GM21526 (cell line): ENCODE results near the gene BCAN.

Experiments
- ATAC-seq: cut with Tn5 transposase; IDR thresholded peaks from one replicate; pipeline ENCODE4 v1.9.1; 2021; ENCODE audit warnings: moderate library complexity; ENCODE audit not compliant: unreplicated experiment, low FRiP score

BCAN gene

GRCh38 chr1:156675210-156676113 lies 33.5 kb downstream of the BCAN start:
- ATAC-seq = no peak

- no peak for ATAC-seq
Observed at GRCh38 chr1:156676114-156676819, 34.4 kb downstream of the BCAN start.

GRCh38 chr1:156676820-156677615 lies 35.1 kb downstream of the BCAN start, which contains the start of gene NES:
TSS of gene NES (minus strand) at chr1:156677407. CDS start at chr1:156677264, 143 bp downstream.
- ATAC-seq = no peak

- ATAC-seq = no peak
Observed at GRCh38 chr1:156677616-156678596, 36.0 kb downstream of the BCAN start.

DNA sequence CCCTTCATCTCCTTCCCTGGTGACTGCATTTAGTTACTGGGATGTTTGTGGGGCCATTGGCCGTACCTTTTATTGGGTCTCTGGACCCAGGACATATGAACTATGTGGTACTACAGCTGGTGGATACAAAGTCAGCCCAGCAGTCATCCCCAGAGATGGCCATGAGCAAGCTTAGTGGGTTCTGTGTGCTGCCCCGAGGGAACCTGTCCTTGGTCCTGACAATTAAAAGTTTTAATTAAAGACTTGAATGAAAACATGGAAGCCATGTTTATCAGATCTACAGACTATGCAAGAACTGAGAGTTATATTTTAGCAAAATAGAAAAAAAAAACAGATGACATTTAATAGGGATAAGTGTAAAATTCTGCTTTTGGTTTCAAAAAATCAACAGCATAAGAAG lies 38.1 kb downstream of the BCAN start:
- no peak for ATAC-seq

DNA sequence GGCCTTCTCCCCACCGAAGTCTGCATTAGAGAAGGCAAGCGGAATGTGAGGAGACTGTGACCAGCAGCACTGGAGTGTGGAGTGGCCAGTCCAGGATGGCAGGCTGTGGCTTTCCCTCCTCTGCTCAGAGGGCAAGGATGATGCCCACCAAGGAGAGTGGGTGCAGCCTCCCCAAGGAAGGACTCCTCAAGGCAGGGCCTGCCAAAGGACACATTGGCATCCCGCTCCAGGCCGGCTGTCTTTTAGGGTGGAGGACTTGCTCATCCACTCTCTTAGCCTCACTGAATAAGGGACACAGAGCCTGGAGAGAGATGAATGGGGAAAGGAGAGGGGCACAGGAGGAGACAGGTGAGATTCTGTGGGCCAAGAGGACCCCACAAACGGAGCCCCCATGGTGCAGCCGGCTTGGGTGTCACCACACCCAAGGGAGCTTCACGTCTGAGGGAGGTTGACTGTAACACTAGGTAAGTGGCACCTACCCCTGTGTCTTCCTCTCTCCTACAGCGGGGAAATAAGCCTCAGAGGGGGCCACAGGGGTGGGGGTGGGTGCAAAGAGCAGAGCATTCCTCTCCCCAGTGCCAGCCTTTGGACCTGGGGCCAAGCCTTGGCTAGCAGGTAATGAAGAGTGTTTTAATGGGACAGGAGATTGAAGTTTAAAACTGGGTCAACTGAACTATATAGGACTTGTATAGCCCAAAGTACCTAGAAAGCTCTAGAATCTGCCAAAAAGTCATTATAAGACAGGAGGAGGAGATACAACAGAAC lies 39.5 kb downstream of the BCAN start:
- ATAC-seq = no peak

- ATAC-seq = no peak
Observed at GRCh38 chr1:156682166-156682890, 40.4 kb downstream of the BCAN start.

DNA sequence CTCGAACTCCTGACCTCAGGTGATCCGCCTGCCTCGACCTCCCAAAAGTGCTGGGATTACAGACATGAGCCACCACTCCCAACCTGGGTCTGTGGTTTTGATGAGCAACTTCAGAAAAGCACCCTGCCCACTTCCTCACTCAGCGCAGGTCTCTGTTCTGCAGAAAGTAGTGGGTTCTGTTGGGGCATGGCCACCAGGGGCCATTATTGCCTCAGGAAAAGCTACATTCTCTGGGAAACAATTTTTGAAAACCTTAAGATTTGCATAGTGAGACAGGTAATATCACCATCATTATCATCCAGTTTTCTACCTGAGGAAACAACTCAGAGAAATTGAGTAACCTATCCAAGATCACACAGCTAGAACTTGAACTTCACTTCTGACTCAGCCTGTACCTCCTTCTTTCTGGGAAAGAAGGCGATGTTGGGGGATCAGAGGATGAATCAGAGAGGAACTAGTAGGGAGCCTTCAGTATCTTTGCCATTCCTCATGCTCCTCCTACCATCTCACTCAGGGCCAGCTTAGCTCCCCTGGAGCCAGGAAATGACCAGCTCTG lies 42.4 kb downstream of the BCAN start:
- no peak for ATAC-seq

DNA sequence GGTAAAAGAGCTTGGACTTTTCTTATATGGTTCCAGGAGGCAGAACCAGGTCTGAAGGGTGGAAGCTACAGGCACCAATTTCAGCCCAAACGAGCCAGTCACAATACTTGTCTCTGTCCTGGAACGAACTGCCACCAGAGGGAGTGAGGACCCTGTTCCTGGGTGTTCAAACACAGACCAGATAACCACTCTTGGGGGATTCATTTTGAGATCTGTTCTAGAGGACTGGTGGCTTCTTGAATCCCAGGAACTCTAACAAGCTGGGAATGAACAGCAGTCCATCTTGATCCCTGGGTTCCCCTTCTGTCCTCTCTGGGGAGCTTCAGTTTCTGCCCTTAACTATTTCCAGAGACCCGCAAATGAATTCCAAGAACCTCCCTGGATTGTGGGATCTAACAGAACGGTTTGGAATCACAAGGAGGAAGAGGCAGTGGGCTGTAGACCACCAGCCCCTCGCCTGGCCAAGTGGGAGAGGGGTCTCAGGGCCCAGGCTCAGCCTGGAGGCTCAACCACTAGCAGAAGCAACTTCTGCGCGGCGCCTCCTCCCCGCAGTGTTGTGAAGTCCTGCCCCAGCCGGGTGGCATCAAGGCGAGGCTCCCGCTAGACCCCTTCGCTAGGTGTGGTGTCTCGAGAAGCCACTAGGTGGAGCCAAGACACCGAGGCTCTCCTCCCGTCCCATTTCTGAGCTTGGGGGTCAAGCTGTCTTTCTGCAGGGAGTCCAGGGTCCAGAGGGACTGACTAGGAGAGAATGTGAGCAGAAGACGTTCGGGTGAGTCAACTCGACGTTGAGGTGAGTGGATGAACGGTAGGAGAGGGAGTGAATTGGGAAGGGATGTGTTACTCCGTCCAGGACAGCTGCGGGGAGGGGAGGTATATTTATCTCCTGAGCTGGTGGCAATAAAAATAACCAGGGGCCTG lies 47.4 kb downstream of the BCAN start:
- ATAC-seq = no peak

DNA sequence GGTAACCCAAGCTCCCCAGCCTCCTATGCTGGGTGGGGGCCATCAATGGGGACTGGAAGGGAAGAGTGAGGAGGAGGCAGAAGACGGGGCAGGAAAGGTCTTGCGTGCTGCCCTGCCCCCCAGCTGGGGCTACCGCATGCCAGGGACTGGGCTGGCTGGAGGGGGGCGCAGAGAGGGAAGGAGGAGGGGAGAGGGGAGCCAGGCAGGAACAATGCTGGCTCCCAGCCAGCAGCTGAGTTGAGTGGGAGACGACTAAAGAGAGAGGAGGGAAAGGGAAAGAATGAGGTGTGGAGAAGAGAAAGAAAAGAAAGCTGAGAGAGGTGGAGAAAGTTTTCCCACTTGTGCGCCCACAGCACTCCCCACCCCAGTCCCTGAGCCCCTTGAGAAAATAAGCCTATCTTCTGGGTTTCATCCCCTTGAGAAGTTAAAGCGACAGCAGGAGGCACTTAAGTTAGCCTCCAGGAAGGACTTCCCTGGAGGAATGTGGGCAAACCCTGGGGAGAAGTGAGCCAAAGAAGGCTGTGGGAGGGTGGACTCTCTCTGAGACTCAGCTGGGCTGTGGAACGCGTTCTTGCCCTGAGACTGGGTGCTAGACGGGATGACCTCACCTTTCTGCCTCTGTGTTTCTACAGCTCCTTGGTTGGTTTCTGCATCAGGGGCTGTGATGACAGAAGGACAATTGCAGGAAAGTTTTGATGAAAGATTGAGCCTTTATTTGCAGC lies 48.2 kb downstream of the BCAN start:
- ATAC-seq = no peak

GRCh38 chr1:156690675-156691036 lies 48.7 kb downstream of the BCAN start:
- no peak for ATAC-seq

DNA sequence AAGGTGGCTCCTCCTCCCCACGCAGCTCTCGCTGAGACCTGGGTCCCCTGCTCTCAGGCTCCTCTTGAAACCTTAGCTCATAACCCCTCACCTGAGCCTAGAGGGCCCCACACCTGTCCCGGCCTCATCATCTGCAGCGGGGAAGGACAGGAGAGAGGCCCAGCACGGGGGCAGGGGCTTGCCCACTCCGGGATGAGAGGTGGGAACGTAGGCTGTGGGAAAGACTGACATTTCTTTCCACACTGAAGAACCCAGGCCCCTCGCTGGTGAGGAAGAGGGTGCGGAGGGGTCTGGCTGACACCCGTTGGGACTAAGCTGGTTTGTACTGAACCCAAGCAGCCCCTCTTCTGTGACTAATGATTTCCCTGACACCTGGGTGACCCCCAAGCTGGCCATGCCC lies 49.3 kb downstream of the BCAN start:
- no peak for ATAC-seq

- ATAC-seq = no peak
Observed at GRCh38 chr1:156691665-156692440, 49.9 kb downstream of the BCAN start.

DNA sequence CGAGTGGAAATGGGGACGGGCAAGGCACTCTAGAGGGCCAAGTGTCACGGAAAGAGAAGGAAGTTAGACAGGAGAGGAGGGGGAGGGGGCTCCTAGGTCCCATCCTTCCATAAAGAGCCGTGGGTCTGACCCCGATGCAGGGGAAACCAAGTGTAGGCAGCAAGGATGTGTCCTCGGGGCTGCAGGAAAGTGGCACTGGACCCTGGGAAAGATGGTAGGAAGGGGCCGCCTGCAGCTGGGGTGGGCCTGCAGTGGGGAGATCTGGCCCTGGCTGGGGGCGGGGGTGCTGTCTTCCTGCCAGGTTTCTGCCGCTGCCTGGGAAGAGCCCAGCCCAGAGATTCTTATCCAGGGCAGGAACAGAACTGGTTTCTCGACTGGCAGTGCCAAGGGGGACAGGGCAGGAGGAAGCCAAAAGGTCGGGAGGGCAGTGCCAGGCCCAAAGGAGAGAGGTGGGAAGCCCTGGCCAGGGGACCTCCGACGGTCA lies 50.6 kb downstream of the BCAN start:
- no peak for ATAC-seq
